GM12878 (cell line): ENCODE measurements around the gene IRAK4. TPM values are rescaled to one million over a fixed set of nuclear protein-coding genes. Genes with fewer than 3 reads are reported as not detected.

Experiments
- ATAC-seq: fragments of 200-7000 bp; cut with Tn5 transposase; 3 replicates; pipeline ENCODE4 v1.9.1; 2020; ENCODE audit warnings: mild to moderate bottlenecking, moderate library complexity
- BruUV-seq: library from RNA; stranded (reverse); fragments of 400-500 nt; replicated peaks from 2 replicates; lab custom pipeline; 2021; lab: Mats Ljungman, UMichigan
- CTCF ChIA-PET: fragments of 300-600 bp; sonication (Branson Sonifier 250); formaldehyde crosslinking; extraction: SDS; loops from one replicate; lab custom pipeline; 2021; ENCODE audit warnings: inconsistent platforms; lab: Yijun Ruan, JAX
- POLR2A ChIA-PET: fragments of 350-600 bp; formaldehyde crosslinking; extraction: SDS; loops from one replicate; lab custom pipeline; 2021; ENCODE audit warnings: inconsistent platforms; lab: Charles Lee
- RAD21 ChIA-PET: fragments of 300-600 bp; sonication (Branson Sonifier 250); formaldehyde crosslinking; loops from one replicate; lab custom pipeline; 2023; ENCODE audit warnings: antibody characterized with exemption; ENCODE audit not compliant: unreplicated experiment; lab: Charles Lee
- SMC1A ChIA-PET: fragments of 300-600 bp; sonication (Branson Sonifier 250); formaldehyde crosslinking; loops from one replicate; lab custom pipeline; 2023; ENCODE audit not compliant: unreplicated experiment, uncharacterized antibody; lab: Charles Lee
- DNase-seq: peaks from one replicate; pipeline ENCODE4 v3.0.0-alpha.2; 2011; ENCODE audit warnings: low read depth, low spot score
- FAIRE-seq: peaks from 3 replicates; lab custom pipeline; 2011; peaks lifted over from hg19 to GRCh38; lab: Jason Lieb, UNC
- H2AFZ ChIP-seq: 2 replicates; pipeline ENCODE4 v1.6.0; 2011; ENCODE audit warnings: low read depth, low read length, control low read depth; ENCODE audit not compliant: control insufficient read depth
- H3K27ac ChIP-seq: 2 replicates; pipeline ENCODE4 v1.5.1; 2011; ENCODE audit warnings: control low read depth; ENCODE audit not compliant: control insufficient read depth, insufficient read depth
- H3K27me3 ChIP-seq, 2 experiments: replicated peaks in 1 of 2; 2 replicates each; pipeline versions ENCODE4 v1.6.0 to v1.6.1; 2011; ENCODE audit warnings: low read length in 1 of 2; ENCODE audit not compliant: control insufficient read depth in 2 of 2, insufficient read depth in 2 of 2
- H3K36me3 ChIP-seq, 2 experiments: 2 replicates each; pipeline ENCODE4 v1.5.1; 2011; ENCODE audit warnings: low read length in 1 of 2; ENCODE audit not compliant: control insufficient read depth in 2 of 2, insufficient read depth in 2 of 2
- H3K4me1 ChIP-seq: 2 replicates; pipeline ENCODE4 v1.6.1; 2011; ENCODE audit warnings: mild to moderate bottlenecking, low read length, moderate library complexity, mixed read lengths; ENCODE audit not compliant: control insufficient read depth, insufficient read depth
- H3K4me2 ChIP-seq: 2 replicates; pipeline ENCODE4 v1.6.0; 2011; ENCODE audit warnings: control low read depth; ENCODE audit not compliant: control insufficient read depth, insufficient read depth
- H3K4me3 ChIP-seq: fragments of 200-600 bp; sonication (generic); 2 replicates; pipeline ENCODE4 v1.5.1; 2016
- H3K79me2 ChIP-seq: 2 replicates; pipeline ENCODE4 v1.6.0; 2011; ENCODE audit warnings: low read length; ENCODE audit not compliant: control insufficient read depth, insufficient read depth
- H3K9ac ChIP-seq: 2 replicates; pipeline ENCODE4 v1.8.0; 2011; ENCODE audit warnings: low read length, control low read depth, mixed read lengths; ENCODE audit not compliant: control insufficient read depth, insufficient read depth
- H3K9me3 ChIP-seq: replicated peaks from 3 replicates; pipeline ENCODE4 v1.5.1; 2011; ENCODE audit warnings: mild to moderate bottlenecking, low read length; ENCODE audit not compliant: control insufficient read depth, insufficient read depth
- H4K20me1 ChIP-seq: 2 replicates; pipeline ENCODE4 v1.6.0; 2011; ENCODE audit not compliant: control insufficient read depth, insufficient read depth
- BMI1 ChIP-seq: fragments of 450-650 bp; IDR thresholded peaks from 2 replicates; pipeline ENCODE4 v1.6.1; 2016; ENCODE audit warnings: mild to moderate bottlenecking, moderate library complexity, borderline replicate concordance
- CEBPB ChIP-seq, 2 experiments: fragments of 150-350 bp in 1 of 2; IDR thresholded peaks; 2 replicates each; pipeline ENCODE4 v1.6.1; 2012 to 2014; ENCODE audit warnings: low read depth in 2 of 2, low read length in 2 of 2, borderline replicate concordance in 1 of 2, inconsistent platforms in 1 of 2
- CEBPZ ChIP-seq: fragments of 150-350 bp; IDR thresholded peaks from 2 replicates; pipeline ENCODE4 v1.6.1; 2016; ENCODE audit warnings: low read depth, low read length
- FOXM1 ChIP-seq: IDR thresholded peaks from 2 replicates; pipeline ENCODE4 v1.6.1; 2012; ENCODE audit warnings: low read depth, mild to moderate bottlenecking, inconsistent platforms, low read length, moderate library complexity
- HDGF ChIP-seq: fragments of 450-650 bp; IDR thresholded peaks from 2 replicates; pipeline ENCODE4 v1.6.1; 2016; ENCODE audit warnings: antibody characterized with exemption
- IRF4 ChIP-seq: IDR thresholded peaks from 2 replicates; pipeline ENCODE4 v1.6.1; 2011; ENCODE audit warnings: low read depth, low read length
- KDM1A ChIP-seq: fragments of 200-600 bp; sonication (generic); IDR thresholded peaks from 2 replicates; pipeline ENCODE4 v1.6.1; 2016; ENCODE audit warnings: borderline replicate concordance
- NBN ChIP-seq: fragments of 450-650 bp; IDR thresholded peaks from 2 replicates; pipeline ENCODE4 v1.6.1; 2016
- NFYB ChIP-seq: IDR thresholded peaks from 2 replicates; pipeline ENCODE4 v1.6.1; 2011; ENCODE audit warnings: low read depth, mild to moderate bottlenecking, low read length, improper control_type of control experiment, moderate library complexity; ENCODE audit not compliant: insufficient read depth
- NR2C1 ChIP-seq: fragments of 450-650 bp; IDR thresholded peaks from 2 replicates; pipeline ENCODE4 v1.6.1; 2017; ENCODE audit warnings: antibody characterized with exemption, mild to moderate bottlenecking, moderate library complexity
- RBBP5 ChIP-seq: fragments of 200-600 bp; sonication (generic); conservative IDR thresholded peaks from 2 replicates; pipeline ENCODE4 v1.6.1; 2016
- RCOR1 ChIP-seq: conservative IDR thresholded peaks from 2 replicates; pipeline ENCODE4 v1.6.1; 2012; ENCODE audit warnings: low read depth, low read length, improper control_type of control experiment
- SIX5 ChIP-seq: IDR thresholded peaks from 2 replicates; pipeline ENCODE4 v1.6.1; 2011; ENCODE audit warnings: mild to moderate bottlenecking, low read depth, low read length, moderate library complexity; ENCODE audit not compliant: severe bottlenecking
- ZBTB40 ChIP-seq: fragments of 450-650 bp; IDR thresholded peaks from 2 replicates; pipeline ENCODE4 v1.6.1; 2016; ENCODE audit warnings: mild to moderate bottlenecking, moderate library complexity, borderline replicate concordance
- ZNF207 ChIP-seq: fragments of 450-650 bp; IDR thresholded peaks from 2 replicates; pipeline ENCODE4 v1.6.1; 2014; ENCODE audit warnings: antibody characterized with exemption, mild to moderate bottlenecking, borderline replicate concordance
- ZNF217 ChIP-seq: fragments of 450-650 bp; IDR thresholded peaks from 2 replicates; pipeline ENCODE4 v1.6.1; 2017; ENCODE audit warnings: antibody characterized with exemption, mild to moderate bottlenecking
- WGBS: methylation state at CpG from one replicate; pipeline ENCODE4 v1.1.6; 2016; ENCODE audit warnings: low lambda C conversion rate; ENCODE audit not compliant: insufficient replicate concordance, insufficient coverage; ENCODE audit errors: missing lambda C conversion rate; 5-methylcytosine and 5-hydroxymethylcytosine counted together
- in situ Hi-C: fragments of 300-500 bp; cut with MboI; formaldehyde crosslinking; loops from 9 replicates; pipeline ENCODE4 v1.14.3; 2018; ENCODE audit warnings: mixed read lengths
- intact Hi-C: fragments of 100-400 bp; cut with micrococcal nuclease; formaldehyde crosslinking; loops from one replicate; pipeline ENCODE4 v1.14.2; 2022; ENCODE audit not compliant: unreplicated experiment
- polyA plus RNA-seq, 11 experiments: library from polyadenylated mRNA; depleted of rRNA in 4 of 11; unstranded in 6 of 11; stranded (reverse) in 5 of 11; fragments of >200 nt; fragmentation: Nextera tagmentation in 4 of 11; fragmentation: Illumina TruSeq in 1 of 11; extraction: Ambion mirVana in 4 of 11; extraction: Trizol in 1 of 11; gene quantifications; 1 replicate in 1 of 11; 2 replicates in 10 of 11; pipeline versions ENCODE4 v1.2.1 to v1.2.3, GENCODE V29; 2011 to 2016; ENCODE audit warnings: inconsistent platforms in 2 of 11, missing spikeins in 2 of 11, low read depth in 1 of 11
- total RNA-seq, 4 experiments: library from RNA; depleted of rRNA in 3 of 4; stranded (reverse); fragments of >200 nt in 3 of 4; fragmentation: Illumina TruSeq in 1 of 4; extraction: Trizol in 1 of 4; gene quantifications; 2 replicates each; pipeline versions ENCODE4 v1.2.1 to v1.2.3, GENCODE V29; 2013 to 2021
- TF ChIP-seq, protein P1 (sequence below): fragments of 450-650 bp; IDR thresholded peaks from 2 replicates; pipeline ENCODE4 v1.6.1; 2016; ENCODE audit warnings: mild to moderate bottlenecking

Gene IRAK4
- total and polyA plus RNA-seq, 10 of the 15 experiments (the other 5 are each of a cell fraction or from before 2014, with no cell fraction given), result 7.9 to 46.8 (median 20.9) TPM

DNA sequence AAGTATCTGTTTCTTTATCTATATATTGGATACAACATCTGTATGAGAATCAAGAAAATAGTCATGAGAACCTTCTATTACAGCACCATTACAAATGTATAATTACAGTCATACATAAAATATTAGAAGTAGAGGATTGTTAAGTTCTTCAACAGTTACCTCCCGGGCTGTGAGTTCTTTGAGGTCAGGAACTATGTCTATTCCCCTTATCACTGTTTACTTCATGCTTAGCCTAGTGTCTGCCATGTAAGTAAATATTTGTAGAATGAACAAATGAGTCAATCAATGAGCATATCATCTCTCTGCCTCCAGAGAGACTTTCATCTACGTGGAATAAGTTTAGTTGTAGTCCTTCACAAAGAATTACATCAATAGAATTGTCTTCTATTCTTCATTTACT, 47.4 kb upstream of the IRAK4 start:
- no peak for FAIRE-seq
- Histone ChIP-seq H3K27me3 (no peaks in the 10 kb centered on the region), H3K36me3 (no peaks in the 10 kb centered on the region), H3K4me2 (no peak overlapping the region), H4K20me1 (no peaks in the 10 kb centered on the region), H3K9me3 (no peaks in the 10 kb centered on the region), H3K4me3 (no peak overlapping the region), H3K27ac (no peak overlapping the region), H2AFZ (no peak overlapping the region), H3K9ac (no peak overlapping the region), H3K79me2 (no peaks in the 10 kb centered on the region), H3K4me1 (no peaks in the 10 kb centered on the region)
- CTCF ChIA-PET, result interaction anchor here (0.5 kb wide), 1 partner anchor 143 kb away, joined by 4 read pairs; no protein-coding TSS in a partner anchor
- DNase-seq, result no peak
- 11% methylated on average over 2 of the region's 2 CpGs for WGBS
- no peak for ATAC-seq
- BruUV-seq, result no TSS peak
- RAD21 ChIA-PET, result no interaction called here
- in situ Hi-C loops (no loop called here), intact Hi-C loops (no loop called here)
- POLR2A ChIA-PET, result no interaction called here
- TF ChIP-seq ZBTB40, result no peak
- TF ChIP-seq, protein P1, sequence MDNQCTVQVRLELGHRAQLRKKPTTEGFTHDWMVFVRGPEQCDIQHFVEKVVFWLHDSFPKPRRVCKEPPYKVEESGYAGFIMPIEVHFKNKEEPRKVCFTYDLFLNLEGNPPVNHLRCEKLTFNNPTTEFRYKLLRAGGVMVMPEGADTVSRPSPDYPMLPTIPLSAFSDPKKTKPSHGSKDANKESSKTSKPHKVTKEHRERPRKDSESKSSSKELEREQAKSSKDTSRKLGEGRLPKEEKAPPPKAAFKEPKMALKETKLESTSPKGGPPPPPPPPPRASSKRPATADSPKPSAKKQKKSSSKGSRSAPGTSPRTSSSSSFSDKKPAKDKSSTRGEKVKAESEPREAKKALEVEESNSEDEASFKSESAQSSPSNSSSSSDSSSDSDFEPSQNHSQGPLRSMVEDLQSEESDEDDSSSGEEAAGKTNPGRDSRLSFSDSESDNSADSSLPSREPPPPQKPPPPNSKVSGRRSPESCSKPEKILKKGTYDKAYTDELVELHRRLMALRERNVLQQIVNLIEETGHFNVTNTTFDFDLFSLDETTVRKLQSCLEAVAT, result no peak
- TF ChIP-seq NBN, result no peak
- no peak for TF ChIP-seq FOXM1
- no peak for TF ChIP-seq ZNF207
- TF ChIP-seq RBBP5, result no peak
- no peak for TF ChIP-seq KDM1A
- no peak for TF ChIP-seq CEBPZ
- TF ChIP-seq SIX5, result no peak
- TF ChIP-seq BMI1, result no peak
- no peak for TF ChIP-seq ZNF217
- TF ChIP-seq CEBPB (IDR thresholded peaks at IDR 0.05; ENCODE audit: borderline replicate concordance in 1 of 2, low read depth in 2 of 2, low read length in 2 of 2), result no peak
- no peak for TF ChIP-seq HDGF
- no peak for TF ChIP-seq NR2C1
- TF ChIP-seq IRF4, result no peak
- TF ChIP-seq RCOR1, result no peak
- no peak for TF ChIP-seq NFYB
- SMC1A ChIA-PET, result no interaction called here
